Endodermal cell (in vitro differentiated cells): ENCODE measurements around the gene SLC7A14. TPM values are rescaled to one million over a fixed set of nuclear protein-coding genes. Genes with fewer than 3 reads are reported as not detected.

ENCODE experiments used
- DNase-seq: peaks from one replicate; pipeline ENCODE4 v3.0.0-alpha.2; 2017
- H3K27ac ChIP-seq: 2 replicates; pipeline ENCODE4 v1.5.1; 2013; ENCODE audit warnings: mild to moderate bottlenecking, low read depth, low read length, moderate library complexity
- H3K27me3 ChIP-seq: 2 replicates; pipeline ENCODE4 v1.6.1; 2013; ENCODE audit warnings: mild to moderate bottlenecking, low read length, moderate library complexity; ENCODE audit not compliant: insufficient read depth, control insufficient read depth, poor library complexity, severe bottlenecking
- H3K36me3 ChIP-seq: 2 replicates; pipeline ENCODE4 v1.7.0; 2013; ENCODE audit warnings: mild to moderate bottlenecking, low read length, moderate library complexity; ENCODE audit not compliant: control insufficient read depth, insufficient read depth
- H3K4me1 ChIP-seq: one replicate; pipeline ENCODE4 v1.7.0; 2013; ENCODE audit warnings: low read length; ENCODE audit not compliant: control insufficient read depth, insufficient read depth
- H3K4me3 ChIP-seq: 2 replicates; pipeline ENCODE4 v1.5.1; 2013; ENCODE audit warnings: mild to moderate bottlenecking, low read length, moderate library complexity
- H3K9ac ChIP-seq: 2 replicates; pipeline ENCODE4 v1.6.1; 2013; ENCODE audit warnings: mild to moderate bottlenecking, low read length, moderate library complexity; ENCODE audit not compliant: poor library complexity, severe bottlenecking; ENCODE audit errors: extremely low read depth
- H3K9me3 ChIP-seq: 2 replicates; pipeline ENCODE4 v1.6.1; 2013; ENCODE audit warnings: mild to moderate bottlenecking, low read length, moderate library complexity; ENCODE audit not compliant: control insufficient read depth
- H3K27ac Mint-ChIP-seq: 2 replicates; pipeline ENCODE4 v1.8.0; 2020; ENCODE audit warnings: mixed read lengths
- H3K27me3 Mint-ChIP-seq: 2 replicates; pipeline ENCODE4 v1.8.0; 2021; ENCODE audit warnings: mild to moderate bottlenecking, mixed read lengths; ENCODE audit not compliant: insufficient read depth
- H3K36me3 Mint-ChIP-seq: 2 replicates; pipeline ENCODE4 v1.8.0; 2020; ENCODE audit warnings: low read depth, mixed read lengths
- H3K4me1 Mint-ChIP-seq: 2 replicates; pipeline ENCODE4 v1.8.0; 2020; ENCODE audit warnings: mixed read lengths
- H3K4me3 Mint-ChIP-seq: 2 replicates; pipeline ENCODE4 v1.8.0; 2020; ENCODE audit warnings: mild to moderate bottlenecking, moderate library complexity, mixed read lengths
- H3K9me3 Mint-ChIP-seq: 2 replicates; pipeline ENCODE4 v1.8.0; 2020; ENCODE audit warnings: mild to moderate bottlenecking, mixed read lengths
- CTCF ChIP-seq: fragments of 200-600 bp; sonication (generic); conservative IDR thresholded peaks from 2 replicates; pipeline ENCODE4 v1.5.0; 2021; ENCODE audit warnings: antibody characterized with exemption, mild to moderate bottlenecking
- WGBS, 2 experiments: methylation state at CpG; one replicate each; pipeline versions ENCODE4 v1.1.5 to v1.1.7; 2013; ENCODE audit warnings: missing lambda C conversion rate in 2 of 2, mixed read lengths in 1 of 2; ENCODE audit not compliant: insufficient coverage in 1 of 2, insufficient read length in 1 of 2; 5-methylcytosine and 5-hydroxymethylcytosine counted together
- total RNA-seq, 2 donors: library from RNA; stranded (reverse); fragmentation: NEBNext Ultra II Directional in 1 of 2; extraction: Animal tissue kit (Norgen Biotek cat#: 25700) in 1 of 2; gene quantifications; 2 replicates in 1 of 2; 3 replicates in 1 of 2; pipeline ENCODE4 v1.2.1, GENCODE V29; 2021

SLC7A14 gene
- total RNA-seq, 2 donors from 2014 or later, result 0.29 to 0.42 TPM

- no peaks in the 10 kb centered on the region for H3K9me3 ChIP-seq
- H3K27me3 ChIP-seq, result peaks cover 4% of the 10 kb centered on the region
- no peak overlapping the region for H3K27ac Mint-ChIP-seq
- H3K9me3 Mint-ChIP-seq, result no peaks in the 10 kb centered on the region
- no peak overlapping the region for H3K9ac ChIP-seq
- no peak overlapping the region for H3K4me3 ChIP-seq
- peaks cover 3% of the 10 kb centered on the region for H3K4me1 ChIP-seq
- H3K36me3 ChIP-seq, result no peaks in the 10 kb centered on the region
- no peak for TF ChIP-seq CTCF
- WGBS, 2 experiments, result 97 to 100% methylated on average over 1 to 2 of the region's 2 CpGs
- H3K27me3 Mint-ChIP-seq, result peaks cover 11% of the 10 kb centered on the region
- no peak for DNase-seq
- no peak overlapping the region for H3K27ac ChIP-seq
- no peaks in the 10 kb centered on the region for H3K36me3 Mint-ChIP-seq
- peaks cover 15% of the 10 kb centered on the region for H3K4me1 Mint-ChIP-seq
- H3K4me3 Mint-ChIP-seq, result no peak overlapping the region
Measured at GRCh38 chr3:170490828-170491560, 94.9 kb downstream of the SLC7A14 start.

- H3K27ac Mint-ChIP-seq, result no peak overlapping the region
- Histone ChIP-seq H3K9me3 (no peaks in the 10 kb centered on the region), H3K27ac (no peak overlapping the region), H3K9ac (no peak overlapping the region), H3K4me1 (peaks cover 8% of the 10 kb centered on the region), H3K27me3 (peaks cover 17% of the 10 kb centered on the region), H3K36me3 (no peaks in the 10 kb centered on the region), H3K4me3 (no peak overlapping the region)
- no peak for TF ChIP-seq CTCF
- H3K36me3 Mint-ChIP-seq, result no peaks in the 10 kb centered on the region
- peaks cover 20% of the 10 kb centered on the region for H3K27me3 Mint-ChIP-seq
- H3K4me1 Mint-ChIP-seq, result peaks cover 26% of the 10 kb centered on the region
- WGBS, 2 experiments, result 98 to 100% methylated on average over 1 to 4 of the region's 4 CpGs
- no peaks in the 10 kb centered on the region for H3K9me3 Mint-ChIP-seq
- DNase-seq, result no peak
- H3K4me3 Mint-ChIP-seq, result no peak overlapping the region
Measured at GRCh38 chr3:170488802-170489201, 97.1 kb downstream of the SLC7A14 start.

- 80 to 88% methylated on average over 1 to 3 of the region's 3 CpGs for WGBS, 2 experiments
- no peak overlapping the region for H3K4me3 Mint-ChIP-seq
Measured at GRCh38 chr3:170487031-170487430, 98.8 kb downstream of the SLC7A14 start.

More at GRCh38 chr3:170487031-170487430, 98.8 kb downstream of the SLC7A14 start:
- no peaks in the 10 kb centered on the region for H3K36me3 ChIP-seq
- no peaks in the 10 kb centered on the region for H3K9me3 ChIP-seq
- H3K4me1 Mint-ChIP-seq, result peaks cover 38% of the 10 kb centered on the region
- no peak overlapping the region for H3K27ac Mint-ChIP-seq
- H3K27me3 ChIP-seq, result peaks cover 17% of the 10 kb centered on the region
- H3K27ac ChIP-seq, result no peak overlapping the region
- H3K9me3 Mint-ChIP-seq, result no peaks in the 10 kb centered on the region
- DNase-seq, result no peak
- no peak for TF ChIP-seq CTCF
- H3K9ac ChIP-seq, result no peak overlapping the region
- H3K4me1 ChIP-seq, result peaks cover 7% of the 10 kb centered on the region
- no peak overlapping the region for H3K4me3 ChIP-seq
- H3K36me3 Mint-ChIP-seq, result no peaks in the 10 kb centered on the region
- H3K27me3 Mint-ChIP-seq, result peaks cover 24% of the 10 kb centered on the region
